Prostate gland (tissue), 2 donors: Measurements from ENCODE around the gene LANCL3. TPM values are rescaled to one million over a fixed set of nuclear protein-coding genes. Genes with fewer than 3 reads are reported as not detected.

Experiments
- DNase-seq: peaks from one replicate; pipeline ENCODE4 v3.0.0-alpha.2; 2019; ENCODE audit warnings: low spot score
- H3K27ac ChIP-seq, 2 donors: fragments of 200-600 bp; sonication (generic); 2 replicates each; pipeline ENCODE4 v1.5.1; 2017 to 2019
- H3K27me3 ChIP-seq: fragments of 200-600 bp; sonication (generic); replicated peaks from 2 replicates; pipeline ENCODE4 v1.5.1; 2019; ENCODE audit not compliant: insufficient read depth
- H3K36me3 ChIP-seq, 2 donors: fragments of 200-600 bp; sonication (generic); 1 replicate in 1 of 2; 2 replicates in 1 of 2; pipeline versions ENCODE4 v1.5.1 to v1.8.1; 2017 to 2019
- H3K4me1 ChIP-seq: fragments of 200-600 bp; sonication (generic); replicated peaks from 2 replicates; pipeline ENCODE4 v1.5.1; 2019
- H3K4me3 ChIP-seq, 2 donors: fragments of 200-600 bp; sonication (generic); 2 replicates each; pipeline ENCODE4 v1.5.1; 2017 to 2019
- H3K9me3 ChIP-seq: fragments of 200-600 bp; sonication (generic); 2 replicates; pipeline ENCODE4 v1.5.1; 2017
- CTCF ChIP-seq, 4 experiments: fragments of 200-600 bp in 2 of 4; fragments of 450-650 bp in 2 of 4; sonication (generic) in 2 of 4; IDR thresholded peaks; 1 replicate in 3 of 4; 2 replicates in 1 of 4; pipeline ENCODE4 v1.5.1; 2016 to 2019; ENCODE audit warnings: antibody characterized with exemption in 4 of 4, mild to moderate bottlenecking in 2 of 4, moderate library complexity in 2 of 4
- POLR2A ChIP-seq: fragments of 450-650 bp; IDR thresholded peaks from one replicate; pipeline ENCODE4 v1.6.1; 2016; ENCODE audit warnings: antibody characterized with exemption, mild to moderate bottlenecking
- POLR2AphosphoS5 ChIP-seq: sonication (generic); formaldehyde crosslinking; IDR thresholded peaks from one replicate; pipeline ENCODE4 v1.6.1; 2017; ENCODE audit warnings: antibody characterized with exemption
- WGBS: methylation state at CpG from one replicate; pipeline ENCODE4 v1.1.5; 2018; 5-methylcytosine and 5-hydroxymethylcytosine counted together
- intact Hi-C: fragments of 100-400 bp; cut with DNase I; formaldehyde crosslinking; loops from one replicate; pipeline ENCODE4 v1.14.2; 2022
- total RNA-seq, 2 donors: library from RNA; depleted of rRNA; stranded (reverse); fragments of >200 nt; gene quantifications; one replicate each; pipeline ENCODE4 v1.1.0, GENCODE V29; 2016

Gene LANCL3
- total RNA-seq, 2 donors from 2014 or later: 0.74 to 1.2 TPM

- no peaks in the 10 kb centered on the region for H3K36me3 ChIP-seq
- H3K4me1 ChIP-seq: no peaks in the 10 kb centered on the region
- H3K27me3 ChIP-seq: no peaks in the 10 kb centered on the region
- DNase-seq: no peak
- WGBS: 86% methylated on average over 5 of the region's 6 CpGs
- intact Hi-C loops: no loop called here
- H3K9me3 ChIP-seq: no peaks in the 10 kb centered on the region
- no peak overlapping the region for H3K27ac ChIP-seq
- no peak overlapping the region for H3K4me3 ChIP-seq
- no peak for TF ChIP-seq CTCF (IDR thresholded peaks at IDR 0.05)
- TF ChIP-seq POLR2AphosphoS5: no peak
- TF ChIP-seq POLR2A: no peak
These were observed 95.7 kb downstream of the LANCL3 start for GRCh38 chrX:37667141-37667540.

DNA sequence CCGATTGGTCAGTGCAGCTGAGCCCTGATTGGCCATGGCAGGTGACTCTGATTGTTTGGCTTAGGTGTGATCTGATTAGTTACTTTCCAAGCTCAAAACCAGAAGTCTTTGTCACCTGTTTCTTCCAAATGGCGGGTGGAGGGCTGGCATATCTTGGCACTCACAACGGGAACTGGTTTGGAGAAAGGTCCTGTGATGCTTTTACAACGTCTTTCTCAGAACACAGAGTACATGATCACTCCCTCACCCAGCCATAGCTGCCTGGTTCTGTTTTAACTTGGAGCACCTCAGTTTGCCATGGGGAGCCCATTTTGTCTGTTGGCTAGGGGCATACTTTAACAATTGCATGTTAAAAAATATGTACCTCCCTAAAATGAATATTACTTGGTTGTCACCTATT lies 101.1 kb downstream of the LANCL3 start:
- no peaks in the 10 kb centered on the region for H3K36me3 ChIP-seq
- H3K9me3 ChIP-seq: no peaks in the 10 kb centered on the region
- no peaks in the 10 kb centered on the region for H3K27me3 ChIP-seq
- 45% methylated on average over 4 of the region's 4 CpGs for WGBS
- H3K4me3 ChIP-seq: no peak overlapping the region
- H3K27ac ChIP-seq: no peak overlapping the region
- TF ChIP-seq POLR2A: no peak
- TF ChIP-seq CTCF (IDR thresholded peaks at IDR 0.05): no peak
- TF ChIP-seq POLR2AphosphoS5: peak; percentile 9
- no peak for DNase-seq
- no peaks in the 10 kb centered on the region for H3K4me1 ChIP-seq
- intact Hi-C loops: no loop called here

- H3K36me3 ChIP-seq: no peaks in the 10 kb centered on the region
- H3K4me3 ChIP-seq: no peak overlapping the region
- H3K9me3 ChIP-seq: no peaks in the 10 kb centered on the region
- no peak for DNase-seq
- TF ChIP-seq POLR2A (no peak), POLR2AphosphoS5 (no peak), CTCF (IDR thresholded peaks at IDR 0.05) (no peak)
- H3K27ac ChIP-seq: no peak overlapping the region
- intact Hi-C loops: no loop called here
- no peaks in the 10 kb centered on the region for H3K27me3 ChIP-seq
- no peaks in the 10 kb centered on the region for H3K4me1 ChIP-seq
These were observed 105.3 kb downstream of the LANCL3 start for GRCh38 chrX:37676811-37677210.

GRCh38 chrX:37677243-37677642 lies 105.8 kb downstream of the LANCL3 start:
- no peak for DNase-seq
- H3K27ac ChIP-seq: no peak overlapping the region
- TF ChIP-seq POLR2A: no peak
- no peak for TF ChIP-seq CTCF (IDR thresholded peaks at IDR 0.05)
- no peak for TF ChIP-seq POLR2AphosphoS5
- WGBS: 33% methylated on average over 1 of the region's 1 CpG
- no peaks in the 10 kb centered on the region for H3K9me3 ChIP-seq
- H3K4me1 ChIP-seq: no peaks in the 10 kb centered on the region
- no peak overlapping the region for H3K4me3 ChIP-seq
- no peaks in the 10 kb centered on the region for H3K27me3 ChIP-seq
- intact Hi-C loops: no loop called here
- no peaks in the 10 kb centered on the region for H3K36me3 ChIP-seq

- intact Hi-C loops: no loop called here
- no peaks in the 10 kb centered on the region for H3K27me3 ChIP-seq
- H3K4me1 ChIP-seq: no peaks in the 10 kb centered on the region
- no peaks in the 10 kb centered on the region for H3K36me3 ChIP-seq
- no peak overlapping the region for H3K4me3 ChIP-seq
- 92% methylated on average over 1 of the region's 1 CpG for WGBS
- H3K27ac ChIP-seq: no peak overlapping the region
- H3K9me3 ChIP-seq: no peaks in the 10 kb centered on the region
- DNase-seq: no peak
- TF ChIP-seq POLR2AphosphoS5: no peak
- no peak for TF ChIP-seq POLR2A
- TF ChIP-seq CTCF (IDR thresholded peaks at IDR 0.05): no peak
These were observed 106.3 kb downstream of the LANCL3 start for GRCh38 chrX:37677765-37678164.
